ENCODE measurements around the gene CLDN5. TPM values are rescaled to one million over a fixed set of nuclear protein-coding genes. Genes with fewer than 3 reads are reported as not detected.

CLDN5 gene, protein sequence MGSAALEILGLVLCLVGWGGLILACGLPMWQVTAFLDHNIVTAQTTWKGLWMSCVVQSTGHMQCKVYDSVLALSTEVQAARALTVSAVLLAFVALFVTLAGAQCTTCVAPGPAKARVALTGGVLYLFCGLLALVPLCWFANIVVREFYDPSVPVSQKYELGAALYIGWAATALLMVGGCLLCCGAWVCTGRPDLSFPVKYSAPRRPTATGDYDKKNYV
- total RNA-seq, result 0.16 and 0.30 TPM in 2 replicates

GRCh38 chr22:19524170-19525115 lies at the start of gene CLDN5:
CLDN5 (minus strand) TSS chr22:19524410; CDS start chr22:19524255, 155 bp downstream.
- intact Hi-C loops (cut with micrococcal nuclease), result no loop called here

- intact Hi-C loops (cut with micrococcal nuclease), result no loop called here
These were observed 47.8 kb upstream of the CLDN5 start for GRCh38 chr22:19571995-19572394.

GRCh38 chr22:19571207-19571795 lies 47.1 kb upstream of the CLDN5 start:
- intact Hi-C loops (cut with micrococcal nuclease), result no loop called here

- intact Hi-C loops (cut with micrococcal nuclease), result no loop called here
These were observed 45.8 kb upstream of the CLDN5 start for GRCh38 chr22:19569976-19570375.

- intact Hi-C loops (cut with micrococcal nuclease), result no loop called here
These were observed 45.0 kb upstream of the CLDN5 start for GRCh38 chr22:19569276-19569640.

GRCh38 chr22:19568337-19569275 lies 44.4 kb upstream of the CLDN5 start:
- intact Hi-C loops (cut with micrococcal nuclease), result no loop called here

GRCh38 chr22:19567157-19568009 lies 43.2 kb upstream of the CLDN5 start:
- intact Hi-C loops (cut with micrococcal nuclease), result no loop called here

DNA sequence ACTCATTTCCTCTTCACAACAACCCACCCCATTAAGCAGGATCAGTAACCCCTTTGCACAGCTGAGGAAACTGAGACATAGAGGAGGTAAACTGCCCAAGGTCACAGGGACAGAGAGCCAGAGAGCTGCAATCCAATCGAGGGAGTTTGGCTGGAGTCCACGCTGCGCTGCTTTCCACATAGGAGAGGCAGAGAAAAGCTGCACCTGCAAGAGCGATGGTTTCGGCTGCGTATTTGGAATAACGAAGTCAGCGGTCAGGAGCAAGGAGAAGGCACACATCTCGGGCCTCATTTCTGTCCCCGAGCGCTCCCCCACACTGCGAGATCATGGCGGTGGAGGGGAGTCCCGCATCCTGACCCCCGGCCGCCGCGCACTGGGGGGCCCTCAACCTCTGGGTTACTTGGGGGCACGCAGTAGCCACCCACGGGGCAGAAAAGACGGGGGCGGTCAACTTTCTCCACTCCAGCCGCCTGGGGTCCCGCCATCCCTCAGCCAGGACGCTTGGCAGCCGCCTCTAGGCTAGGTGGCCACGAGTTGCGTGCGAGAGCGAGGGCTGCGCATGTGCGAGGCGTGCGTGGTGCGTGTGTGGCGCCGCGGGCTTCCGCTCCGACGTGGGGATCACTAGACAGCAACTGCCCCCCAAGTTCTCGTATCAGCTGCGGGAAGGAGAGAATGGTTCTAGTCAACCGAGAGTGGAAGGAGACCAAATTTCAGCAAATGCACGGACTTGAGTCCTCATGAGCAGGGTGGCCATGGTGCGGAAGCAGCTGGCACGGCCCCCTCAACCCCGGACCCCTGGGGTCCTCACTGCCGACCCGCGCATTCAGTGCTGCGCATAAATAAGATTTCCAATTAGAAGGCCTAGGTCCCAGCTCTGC lies 42.3 kb upstream of the CLDN5 start:
- intact Hi-C loops (cut with micrococcal nuclease), result no loop called here

DNA sequence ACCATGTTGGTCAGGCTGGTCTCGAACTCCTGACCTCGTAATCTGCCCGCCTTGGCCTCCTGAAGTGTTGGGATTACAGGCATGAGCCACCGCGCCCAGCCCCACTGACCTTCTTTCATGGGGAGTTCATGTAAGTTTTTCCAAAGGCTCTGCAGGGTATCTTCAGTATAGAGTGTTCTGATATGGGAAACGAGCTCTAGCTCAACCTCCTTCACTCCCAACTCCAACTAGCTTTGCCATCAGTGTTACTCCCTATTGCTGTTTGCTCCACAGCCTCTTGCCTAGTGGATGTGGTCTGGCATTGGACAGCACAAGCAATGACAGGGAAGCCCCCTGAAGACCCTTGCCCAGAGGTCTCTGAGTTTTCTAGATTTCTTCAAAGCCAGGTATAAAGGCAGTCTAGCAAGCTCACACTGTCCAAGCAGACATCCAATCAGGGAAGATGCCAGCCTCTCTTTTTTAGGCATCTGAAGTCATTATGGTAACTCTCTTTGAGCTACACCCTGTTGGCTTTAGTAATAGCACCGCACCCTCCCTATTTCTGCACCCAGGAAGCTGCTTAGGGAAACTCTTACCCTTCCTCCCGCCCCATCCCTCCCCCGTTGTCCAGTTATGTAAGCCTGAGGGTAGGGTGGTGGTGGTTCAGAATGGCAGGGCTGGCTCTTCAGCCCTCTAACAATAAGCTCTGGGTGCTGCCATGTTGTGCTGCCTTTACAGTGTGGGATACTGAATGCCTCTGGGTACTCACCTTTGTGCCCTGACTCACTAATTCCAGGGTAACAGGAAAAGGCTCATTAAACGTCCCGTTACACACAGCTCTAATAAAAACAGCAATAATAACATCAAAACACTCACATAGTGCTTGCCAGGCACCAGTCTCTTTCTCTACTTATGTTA lies 41.4 kb upstream of the CLDN5 start:
- intact Hi-C loops (cut with micrococcal nuclease), result no loop called here

DNA sequence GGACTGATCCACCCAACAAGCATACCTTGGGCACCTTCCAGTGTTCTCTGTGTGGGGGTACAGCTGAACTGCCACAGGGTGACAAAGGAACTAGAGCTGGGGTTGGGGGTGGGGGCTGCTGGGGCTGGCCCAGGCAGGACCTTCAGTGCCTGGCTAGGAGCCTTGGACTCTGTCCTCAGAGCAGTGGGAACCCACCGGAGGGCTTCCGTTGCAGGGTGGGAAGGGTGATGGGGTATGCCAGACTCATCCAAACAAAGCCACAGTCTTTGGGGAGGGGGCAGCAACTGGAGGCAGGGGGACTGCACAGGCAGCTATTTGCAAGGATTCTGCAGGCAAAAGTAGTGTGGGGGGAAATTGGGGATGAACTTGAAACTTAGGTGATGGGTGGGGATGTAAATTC lies 35.7 kb upstream of the CLDN5 start:
- intact Hi-C loops (cut with micrococcal nuclease), result no loop called here

- intact Hi-C loops (cut with micrococcal nuclease), result no loop called here
These were observed 35.2 kb upstream of the CLDN5 start for GRCh38 chr22:19559324-19559811.

GRCh38 chr22:19556963-19557545 lies 32.8 kb upstream of the CLDN5 start:
- intact Hi-C loops (cut with micrococcal nuclease), result no loop called here

GRCh38 chr22:19555651-19556050 lies 31.4 kb upstream of the CLDN5 start:
- intact Hi-C loops (cut with micrococcal nuclease), result no loop called here

DNA sequence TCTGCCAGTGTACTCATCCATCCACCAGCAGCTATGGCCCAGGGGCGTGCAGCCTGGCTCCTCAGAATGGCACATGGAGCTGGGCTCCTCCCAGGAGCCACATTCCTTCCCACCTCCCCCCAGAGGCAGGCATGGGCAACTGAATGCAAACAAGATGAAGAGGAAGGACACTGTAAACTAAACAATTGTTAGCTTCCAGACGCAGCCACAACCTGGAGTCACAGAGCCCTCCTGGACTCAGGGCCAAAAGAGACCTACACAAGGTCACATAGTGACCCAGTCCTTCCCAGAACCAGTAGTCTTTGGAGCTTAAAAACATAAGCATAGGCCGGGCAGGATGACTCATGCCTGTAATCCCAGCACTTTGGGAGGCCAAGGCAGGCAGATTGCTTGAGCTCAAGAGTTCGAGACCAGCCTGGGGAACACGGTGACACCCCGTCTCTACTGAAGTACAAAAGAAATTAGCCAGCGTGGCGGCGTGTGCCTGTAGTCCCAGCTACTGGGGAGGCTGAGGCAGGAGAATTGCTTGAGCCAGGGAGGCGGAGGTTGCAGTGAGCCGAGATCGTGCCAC lies 30.7 kb upstream of the CLDN5 start:
- intact Hi-C loops (cut with micrococcal nuclease), result no loop called here

GRCh38 chr22:19553201-19553600 lies 29.0 kb upstream of the CLDN5 start:
- intact Hi-C loops (cut with micrococcal nuclease), result no loop called here

DNA sequence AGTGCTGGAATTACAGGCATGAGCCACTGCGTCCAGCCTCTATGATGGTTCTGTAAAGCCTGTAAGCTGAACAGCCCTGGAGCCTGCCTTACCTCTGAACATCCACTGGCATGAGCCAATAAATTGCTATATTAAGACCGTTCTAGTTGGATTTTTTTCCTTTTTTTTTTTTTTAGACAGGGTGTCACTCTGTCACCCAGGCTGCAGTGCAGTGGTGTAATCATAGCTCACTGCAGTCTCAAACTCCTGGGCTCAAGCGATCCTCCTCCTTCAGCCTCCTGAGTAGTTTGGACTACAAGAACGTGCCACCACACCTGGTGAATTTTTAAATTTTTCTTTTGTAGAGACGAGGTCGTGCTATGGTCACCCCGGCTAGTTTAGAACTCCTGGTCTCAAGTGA lies 26.2 kb upstream of the CLDN5 start:
- intact Hi-C loops (cut with micrococcal nuclease), result no loop called here

- intact Hi-C loops (cut with micrococcal nuclease), result no loop called here
These were observed 25.2 kb upstream of the CLDN5 start for GRCh38 chr22:19549428-19549827.

All from T-helper 2 cell treated with Interferon-gamma antibody and Interleukin-4, amounts not matched to agents 100 ng/mL and 5 ng/mL, for 36 hours (primary cell).